Keratinocyte (primary cell): ENCODE results near the gene CCDC12. TPM values are rescaled to one million over a fixed set of nuclear protein-coding genes. Genes with fewer than 3 reads are reported as not detected.
A peak's percentile ranks its signal among the peaks of the same experiment; 100 is the strongest.

ENCODE experiments used
- DNase-seq: peaks from one replicate; pipeline ENCODE4 v3.0.0-alpha.2; 2011; ENCODE audit warnings: low read depth, missing footprints, low spot score
- FAIRE-seq: peaks from 2 replicates; lab custom pipeline; 2011; peaks lifted over from hg19 to GRCh38; lab: Jason Lieb, UNC
- H2AFZ ChIP-seq: 2 replicates; pipeline ENCODE4 v1.6.0; 2012; ENCODE audit warnings: low read length, control low read depth, inconsistent platforms; ENCODE audit not compliant: control insufficient read depth
- H3K27ac ChIP-seq: 2 replicates; pipeline ENCODE4 v1.5.1; 2011; ENCODE audit warnings: low read length; ENCODE audit not compliant: control insufficient read depth, insufficient read depth
- H3K27me3 ChIP-seq: 3 replicates; pipeline ENCODE4 v1.6.0; 2011; ENCODE audit warnings: low read length; ENCODE audit not compliant: control insufficient read depth, insufficient read depth; ENCODE audit errors: extremely low read depth
- H3K36me3 ChIP-seq, 2 experiments: 2 replicates in 1 of 2; 3 replicates in 1 of 2; pipeline ENCODE4 v1.5.1; 2011; ENCODE audit warnings: low read length in 2 of 2, mild to moderate bottlenecking in 1 of 2; ENCODE audit not compliant: control insufficient read depth in 2 of 2, insufficient read depth in 2 of 2; ENCODE audit errors: extremely low read depth in 1 of 2
- H3K4me1 ChIP-seq: 3 replicates; pipeline ENCODE4 v1.5.1; 2011; ENCODE audit warnings: low read length; ENCODE audit not compliant: control insufficient read depth, insufficient read depth; ENCODE audit errors: extremely low read depth
- H3K4me2 ChIP-seq: 3 replicates; pipeline ENCODE4 v1.6.0; 2011; ENCODE audit warnings: low read depth, low read length; ENCODE audit not compliant: control insufficient read depth, insufficient read depth; ENCODE audit errors: extremely low read depth
- H3K4me3 ChIP-seq, 3 experiments: fragments of 200-600 bp in 1 of 3; sonication (generic) in 1 of 3; 2 replicates in 2 of 3; 3 replicates in 1 of 3; pipeline ENCODE4 v1.5.1; 2011 to 2016; ENCODE audit warnings: low read length in 3 of 3, mild to moderate bottlenecking in 3 of 3, control low read depth in 2 of 3, inconsistent platforms in 1 of 3, low read depth in 1 of 3, mixed read lengths in 1 of 3, mixed run types in 1 of 3, moderate library complexity in 1 of 3; ENCODE audit not compliant: control insufficient read depth in 2 of 3, insufficient read depth in 2 of 3; ENCODE audit errors: extremely low read depth in 1 of 3
- H3K79me2 ChIP-seq: 2 replicates; pipeline ENCODE4 v1.6.0; 2012; ENCODE audit warnings: low read length; ENCODE audit not compliant: control insufficient read depth, insufficient read depth
- H3K9ac ChIP-seq: 3 replicates; pipeline ENCODE4 v1.6.0; 2011; ENCODE audit warnings: low read length; ENCODE audit not compliant: control insufficient read depth, insufficient read depth; ENCODE audit errors: extremely low read depth
- H3K9me1 ChIP-seq: 3 replicates; pipeline ENCODE4 v1.6.0; 2011; ENCODE audit warnings: low read length; ENCODE audit not compliant: control insufficient read depth, insufficient read depth; ENCODE audit errors: extremely low read depth
- H3K9me3 ChIP-seq: 2 replicates; pipeline ENCODE4 v1.5.1; 2012; ENCODE audit warnings: low read depth, low read length; ENCODE audit not compliant: control insufficient read depth
- H4K20me1 ChIP-seq: 3 replicates; pipeline ENCODE4 v1.6.0; 2011; ENCODE audit warnings: low read length; ENCODE audit not compliant: control insufficient read depth, insufficient read depth; ENCODE audit errors: extremely low read depth
- EZH2 ChIP-seq: IDR thresholded peaks from one replicate; pipeline ENCODE4 v1.6.1; 2012; ENCODE audit warnings: inconsistent platforms, mild to moderate bottlenecking, low read length, moderate library complexity
- dilution Hi-C: fragments of 300-500 bp; cut with MboI; formaldehyde crosslinking; loops from one replicate; pipeline ENCODE4 v1.7.0; 2020; ENCODE audit warnings: low sequenced_read_pairs; ENCODE audit not compliant: extremely low pct_ligation_motif_present
- polyA plus RNA-seq, 5 experiments: library from polyadenylated mRNA; depleted of rRNA in 3 of 5; stranded (reverse) in 3 of 5; stranded (forward) in 1 of 5; unstranded in 1 of 5; fragments of >200 nt; gene quantifications; 1 replicate in 1 of 5; 2 replicates in 3 of 5; 3 replicates in 1 of 5; pipeline versions ENCODE4 v1.2.1 to v1.2.3, GENCODE V29; 2011 to 2012; ENCODE audit warnings: missing spikeins in 2 of 5, low read depth in 1 of 5, low replicate concordance in 1 of 5
- TF ChIP-seq, protein P1 (sequence below), 3 experiments: IDR thresholded peaks in 1 of 3; conservative IDR thresholded peaks in 1 of 3; optimal IDR thresholded peaks in 1 of 3; 2 replicates in 2 of 3; 3 replicates in 1 of 3; pipeline versions ENCODE3 to v1.5.1; 2011; ENCODE audit warnings: low read length in 3 of 3, mild to moderate bottlenecking in 3 of 3, moderate library complexity in 2 of 3, control low read depth in 1 of 3, inconsistent platforms in 1 of 3; ENCODE audit not compliant: insufficient read depth in 2 of 3; ENCODE audit errors: extremely low read depth in 1 of 3

The CCDC12 gene
- polyA plus RNA-seq, 1 donor (not counting 4 experiments of a cell fraction or from before 2014, with no cell fraction given), result 27.5 TPM

DNA sequence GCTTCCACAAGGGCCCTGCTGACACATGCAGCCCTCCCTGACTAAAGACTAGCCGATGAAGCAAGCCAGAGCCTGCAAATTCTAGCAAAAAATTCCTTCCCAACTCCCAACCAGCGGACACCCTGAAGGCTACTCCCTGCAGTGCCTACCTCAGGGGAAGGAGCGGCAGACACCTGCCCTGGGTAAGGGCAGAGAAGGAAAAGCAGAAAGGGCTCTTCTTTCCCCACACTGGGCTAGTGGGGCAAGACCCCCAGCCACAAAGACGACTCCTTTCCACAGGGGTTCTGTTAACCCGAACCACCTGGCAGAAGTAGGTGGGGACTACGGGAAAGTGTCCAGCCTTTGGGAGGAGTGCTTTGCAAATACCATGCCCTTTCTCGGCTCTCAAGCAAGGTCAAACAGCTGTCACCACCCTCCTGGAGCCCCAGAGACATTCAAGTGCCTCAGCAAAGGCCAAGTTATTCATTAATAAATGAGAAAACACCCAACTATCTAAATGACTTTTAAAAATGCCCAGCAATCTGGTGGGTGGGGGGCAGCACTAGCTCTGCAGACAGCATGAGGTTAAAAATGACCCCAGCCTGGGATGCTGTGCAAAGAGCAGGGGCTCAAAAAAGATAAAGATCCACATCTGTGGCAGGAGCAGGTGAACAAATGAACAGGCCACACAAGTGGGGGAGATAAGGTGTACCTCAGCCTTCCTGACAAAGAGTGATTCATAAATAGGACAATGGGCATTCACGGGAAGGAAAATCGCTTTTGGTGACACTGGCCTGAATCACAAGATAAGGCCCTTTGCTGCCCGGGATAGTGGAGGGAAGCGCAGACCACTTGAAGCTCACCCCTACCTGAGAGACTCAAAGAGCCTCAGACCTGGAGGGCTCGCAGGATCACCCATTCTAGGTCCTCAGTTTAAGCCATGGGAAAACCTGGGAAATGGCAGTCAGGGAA is 33.0 kb downstream of the CCDC12 start:
- Histone ChIP-seq H3K9me3 (no peaks in the 10 kb centered on the region), H4K20me1 (peaks cover 8% of the 10 kb centered on the region), H3K9ac (peak overlapping the region; percentile 53), H2AFZ (no peak overlapping the region), H3K4me1 (peaks cover 67% of the 10 kb centered on the region), H3K4me2 (peak overlapping the region; percentile 76), H3K27me3 (no peaks in the 10 kb centered on the region), H3K4me3 (peak overlapping the region in 1 of 3 experiments; percentile 50), H3K36me3 (peaks cover 11 to 26% of the 10 kb centered on the region in 2 experiments), H3K27ac (peak overlapping the region; percentile 77), H3K9me1 (peaks cover 4% of the 10 kb centered on the region), H3K79me2 (peaks cover 60% of the 10 kb centered on the region)
- TF ChIP-seq EZH2, result no peak
- TF ChIP-seq, protein P1, sequence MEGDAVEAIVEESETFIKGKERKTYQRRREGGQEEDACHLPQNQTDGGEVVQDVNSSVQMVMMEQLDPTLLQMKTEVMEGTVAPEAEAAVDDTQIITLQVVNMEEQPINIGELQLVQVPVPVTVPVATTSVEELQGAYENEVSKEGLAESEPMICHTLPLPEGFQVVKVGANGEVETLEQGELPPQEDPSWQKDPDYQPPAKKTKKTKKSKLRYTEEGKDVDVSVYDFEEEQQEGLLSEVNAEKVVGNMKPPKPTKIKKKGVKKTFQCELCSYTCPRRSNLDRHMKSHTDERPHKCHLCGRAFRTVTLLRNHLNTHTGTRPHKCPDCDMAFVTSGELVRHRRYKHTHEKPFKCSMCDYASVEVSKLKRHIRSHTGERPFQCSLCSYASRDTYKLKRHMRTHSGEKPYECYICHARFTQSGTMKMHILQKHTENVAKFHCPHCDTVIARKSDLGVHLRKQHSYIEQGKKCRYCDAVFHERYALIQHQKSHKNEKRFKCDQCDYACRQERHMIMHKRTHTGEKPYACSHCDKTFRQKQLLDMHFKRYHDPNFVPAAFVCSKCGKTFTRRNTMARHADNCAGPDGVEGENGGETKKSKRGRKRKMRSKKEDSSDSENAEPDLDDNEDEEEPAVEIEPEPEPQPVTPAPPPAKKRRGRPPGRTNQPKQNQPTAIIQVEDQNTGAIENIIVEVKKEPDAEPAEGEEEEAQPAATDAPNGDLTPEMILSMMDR (optimal IDR thresholded peaks at IDR 0.05 in 1 of 3, IDR thresholded peaks at IDR 0.05 in 1 of 3, conservative IDR thresholded peaks at IDR 0.05 in 1 of 3; ENCODE audit: extremely low read depth in 1 of 3, insufficient read depth in 2 of 3, low read length in 3 of 3), result no peak
- peak; percentile 91 for FAIRE-seq
- dilution Hi-C loops, result no loop called here
- DNase-seq, result no peak

DNA sequence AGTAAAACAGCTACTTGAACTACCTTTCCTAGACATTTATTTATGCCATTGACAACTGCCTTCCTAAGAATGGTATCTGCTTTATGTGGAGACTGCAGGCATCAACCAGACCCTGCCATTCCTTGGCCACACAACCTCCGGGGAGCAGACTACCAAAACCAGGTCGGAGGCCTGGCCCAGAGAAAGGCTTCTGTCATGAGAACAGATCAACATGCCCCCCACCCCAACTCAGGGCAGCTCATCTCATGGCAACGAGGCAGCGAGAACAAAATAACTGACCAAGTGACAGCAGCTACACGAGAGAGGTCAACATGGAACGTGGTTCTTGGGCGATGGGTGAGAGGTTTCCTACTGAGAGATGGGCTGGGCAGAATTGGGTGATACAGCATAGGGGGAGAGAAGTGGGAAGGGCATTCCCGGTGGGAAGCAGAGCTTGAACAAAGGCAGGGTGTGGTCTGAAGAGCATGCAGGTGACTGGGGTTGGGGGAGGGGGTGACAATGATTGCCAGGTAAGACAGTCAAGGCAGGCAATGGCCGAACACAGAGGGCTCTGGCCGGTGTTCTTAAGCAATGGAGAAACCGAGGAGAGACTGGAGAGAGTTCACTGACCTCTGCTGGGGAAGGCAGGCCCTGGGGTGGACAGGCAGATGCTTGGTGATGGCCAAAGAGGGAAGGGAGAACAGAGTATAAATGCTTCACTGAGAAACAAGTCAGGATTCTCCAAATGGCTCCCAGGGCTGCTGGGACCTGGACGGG is 33.9 kb downstream of the CCDC12 start:
- peak overlapping the region; percentile 76 for H3K4me2 ChIP-seq
- H3K4me3 ChIP-seq, result no peak overlapping the region
- peaks cover 58% of the 10 kb centered on the region for H3K4me1 ChIP-seq
- peaks cover 4% of the 10 kb centered on the region for H3K9me1 ChIP-seq
- peaks cover 62% of the 10 kb centered on the region for H3K79me2 ChIP-seq
- no peak overlapping the region for H2AFZ ChIP-seq
- FAIRE-seq, result no peak
- peaks cover 15 to 28% of the 10 kb centered on the region in 2 experiments for H3K36me3 ChIP-seq
- H3K9ac ChIP-seq, result peak overlapping the region; percentile 53
- peak overlapping the region; percentile 77 for H3K27ac ChIP-seq
- TF ChIP-seq, protein P1 (optimal IDR thresholded peaks at IDR 0.05 in 1 of 3, IDR thresholded peaks at IDR 0.05 in 1 of 3, conservative IDR thresholded peaks at IDR 0.05 in 1 of 3; ENCODE audit: extremely low read depth in 1 of 3, insufficient read depth in 2 of 3, low read length in 3 of 3), result no peak
- TF ChIP-seq EZH2, result no peak
- no peak for DNase-seq
- H3K9me3 ChIP-seq, result no peaks in the 10 kb centered on the region
- H4K20me1 ChIP-seq, result peaks cover 5% of the 10 kb centered on the region
- dilution Hi-C loops, result no loop called here
- H3K27me3 ChIP-seq, result no peaks in the 10 kb centered on the region
